Measurements from ENCODE around the gene NDUFA12.
"Not testable (repeated sequence)": the region's sequence is repeated elsewhere in the genome, so short reads cannot be mapped to it uniquely, and the experiment has no call there.

Gene NDUFA12

DNA sequence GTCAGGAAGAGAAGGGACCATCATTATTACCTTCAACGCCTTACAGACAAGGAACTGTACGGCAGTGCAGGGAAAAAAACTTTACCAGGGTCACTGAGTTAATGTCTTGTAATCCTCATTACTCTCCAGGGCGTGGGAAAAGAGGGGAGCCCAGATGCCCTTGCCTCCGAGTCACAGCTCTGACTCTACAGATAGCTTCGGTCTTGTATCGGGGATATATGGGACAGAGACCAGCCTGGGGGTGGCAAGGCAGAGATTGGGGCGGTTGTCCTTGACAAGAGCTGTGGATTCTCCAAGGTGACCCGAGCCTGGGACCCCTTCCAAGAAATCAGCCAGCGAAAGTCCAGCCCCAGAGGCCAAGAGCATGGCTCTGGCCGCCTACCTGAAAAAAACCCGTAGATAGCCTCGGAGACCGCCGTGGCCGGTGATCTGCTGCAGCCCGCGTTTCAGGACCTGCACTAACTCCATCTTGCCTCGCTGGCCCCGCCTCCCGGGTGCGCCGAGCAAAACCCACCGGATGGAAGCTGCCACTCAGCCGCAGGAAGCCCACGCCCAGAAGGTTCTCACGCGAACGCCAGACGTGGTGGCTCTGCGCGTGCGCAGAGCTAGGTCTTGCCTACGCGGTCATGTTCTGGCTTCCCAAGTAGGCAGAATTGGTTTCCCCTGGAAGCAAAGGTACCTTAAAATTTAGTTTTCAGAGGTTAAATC lies at the start of gene NDUFA12:
Gene NDUFA12, minus strand, starts transcription at position 485 of the 708 bp plus-strand sequence. Its CDS starts 17 bp downstream, at position 468.
- DNase-seq (ENCODE audit: low read depth): peak; percentile 70

DNA sequence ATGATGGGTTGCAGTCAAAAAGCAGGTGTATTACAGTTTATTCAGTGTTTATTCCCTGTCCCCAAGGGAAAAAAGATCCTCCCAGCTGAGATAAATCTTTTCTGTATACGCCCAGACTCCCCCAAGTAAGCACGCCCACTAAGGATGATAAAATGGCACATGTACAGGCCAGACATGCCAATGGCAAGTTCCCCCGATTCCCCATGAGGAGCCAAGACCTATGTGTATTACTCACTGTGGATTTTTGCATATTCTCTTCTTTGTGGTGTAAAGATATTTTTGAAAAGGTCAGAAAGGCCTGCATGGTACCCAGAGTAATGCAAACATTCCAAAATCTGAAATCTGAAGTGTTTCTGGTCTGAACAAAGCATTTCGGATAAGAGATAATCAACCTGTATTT lies 47.7 kb upstream of the NDUFA12 start:
- DNase-seq (ENCODE audit: low read depth): no peak

DNA sequence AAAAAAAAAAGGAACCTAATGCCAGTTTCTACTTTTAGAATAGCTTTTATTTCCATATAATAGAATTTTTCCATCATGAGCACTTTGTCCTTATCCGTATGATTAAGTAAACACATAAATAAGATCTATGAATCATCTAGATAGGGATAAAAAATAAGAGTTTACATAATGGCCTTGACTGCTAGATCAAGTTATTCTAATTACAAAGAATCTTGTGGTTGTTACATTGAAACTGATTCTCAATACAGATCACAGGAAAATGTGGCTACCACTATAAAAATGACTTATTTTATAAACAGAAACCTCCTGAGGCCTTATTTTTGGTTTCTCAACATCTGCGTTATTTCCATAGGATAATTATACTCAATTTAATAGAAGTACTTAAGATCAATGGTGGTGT lies 34.4 kb upstream of the NDUFA12 start:
- DNase-seq (ENCODE audit: low read depth): no peak

DNA sequence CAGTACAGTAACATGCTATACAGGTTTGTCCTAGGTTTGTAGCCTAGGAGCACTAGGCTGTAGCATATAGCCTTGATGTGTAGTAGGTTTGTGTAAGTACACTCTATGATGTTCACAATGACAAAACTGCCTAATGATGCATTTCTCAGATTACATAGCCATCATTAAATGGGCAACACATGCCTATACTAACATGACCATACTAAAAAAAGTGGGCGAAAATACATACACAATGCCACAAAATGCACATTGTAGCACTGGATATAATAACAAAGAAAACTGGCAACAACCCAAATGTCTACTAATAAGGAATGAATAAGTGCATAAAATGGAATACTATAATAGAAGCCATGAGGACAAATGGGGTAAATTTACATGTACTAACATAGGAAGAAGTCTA lies 31.3 kb upstream of the NDUFA12 start:
- DNase-seq (ENCODE audit: low read depth): no peak

DNA sequence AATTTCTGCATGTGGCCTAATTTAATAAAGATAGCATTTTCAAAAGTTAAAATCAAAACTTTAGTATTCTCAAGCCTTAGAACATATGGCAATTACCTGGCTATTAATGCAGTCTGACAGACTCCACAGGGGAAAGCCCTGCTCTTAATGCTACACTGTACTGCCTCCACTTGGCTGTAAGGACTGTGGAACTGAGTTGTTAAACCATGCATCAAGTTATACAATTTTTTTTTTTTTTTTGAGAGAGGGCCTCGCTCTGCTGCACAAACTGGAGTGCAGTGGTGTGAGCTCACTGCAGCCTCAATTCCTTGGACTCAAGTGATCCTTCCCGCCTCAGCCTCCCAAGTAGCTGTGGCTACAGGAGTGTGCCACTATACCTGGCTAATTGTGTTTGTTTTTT lies 19.0 kb upstream of the NDUFA12 start:
- no peak for DNase-seq (ENCODE audit: low read depth)

DNA sequence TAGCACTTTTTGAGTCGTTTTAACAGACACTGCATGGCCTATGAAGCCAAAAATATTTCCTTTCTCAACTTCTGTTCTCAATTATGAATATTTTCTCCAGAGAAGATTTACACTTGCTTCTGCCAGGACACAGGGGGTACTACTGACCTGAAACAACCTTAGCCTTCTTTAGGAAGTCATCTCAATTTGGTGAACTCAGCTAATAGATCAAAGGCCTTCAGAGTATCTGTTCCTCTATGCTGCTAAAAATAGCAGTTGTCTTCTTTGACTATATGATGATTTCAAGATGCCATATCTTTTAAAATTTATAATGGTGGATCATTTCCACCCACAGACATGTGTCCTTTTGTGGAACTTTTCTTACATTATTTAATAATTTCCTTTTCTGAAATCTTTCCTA lies 14.0 kb upstream of the NDUFA12 start:
- no peak for DNase-seq (ENCODE audit: low read depth)

DNA sequence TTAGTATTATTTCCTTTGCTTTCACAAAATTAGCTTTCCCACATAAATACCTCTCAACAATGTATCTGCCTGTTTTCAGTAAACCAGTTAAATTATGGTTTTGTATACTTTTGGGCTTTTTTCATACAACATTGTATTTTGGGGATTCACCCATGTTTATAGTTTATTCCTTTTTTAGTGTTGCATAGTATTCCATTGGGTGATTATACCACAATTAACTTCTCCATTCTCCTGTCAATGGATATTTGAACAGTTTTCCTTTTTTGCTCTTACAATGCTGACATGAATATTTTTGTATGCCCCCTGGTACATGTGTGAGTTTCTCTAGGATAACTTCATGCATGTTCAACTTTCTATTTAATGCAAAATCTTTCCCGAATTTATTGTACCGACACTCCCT lies 12.6 kb upstream of the NDUFA12 start:
- no peak for DNase-seq (ENCODE audit: low read depth)

DNA sequence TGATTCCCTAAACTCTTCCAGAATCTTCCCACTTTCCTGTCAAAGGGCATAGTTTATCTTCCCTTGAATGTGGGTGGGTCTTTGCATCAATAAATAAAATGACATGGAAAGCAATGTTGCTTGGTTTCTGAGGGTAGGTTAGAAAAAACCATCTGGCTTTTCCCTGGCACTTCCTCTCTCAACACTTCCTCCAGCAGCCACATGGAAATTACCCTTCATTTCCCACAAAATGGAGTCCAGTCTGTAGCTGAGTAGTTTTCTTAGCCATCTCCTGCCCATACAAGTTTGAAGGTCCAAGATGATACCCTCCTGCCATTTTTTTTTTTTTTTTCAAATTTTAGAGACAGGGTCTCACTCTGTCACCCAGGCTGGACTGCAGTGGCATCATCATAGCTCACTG lies 11.1 kb upstream of the NDUFA12 start:
- DNase-seq (ENCODE audit: low read depth): no peak

DNA sequence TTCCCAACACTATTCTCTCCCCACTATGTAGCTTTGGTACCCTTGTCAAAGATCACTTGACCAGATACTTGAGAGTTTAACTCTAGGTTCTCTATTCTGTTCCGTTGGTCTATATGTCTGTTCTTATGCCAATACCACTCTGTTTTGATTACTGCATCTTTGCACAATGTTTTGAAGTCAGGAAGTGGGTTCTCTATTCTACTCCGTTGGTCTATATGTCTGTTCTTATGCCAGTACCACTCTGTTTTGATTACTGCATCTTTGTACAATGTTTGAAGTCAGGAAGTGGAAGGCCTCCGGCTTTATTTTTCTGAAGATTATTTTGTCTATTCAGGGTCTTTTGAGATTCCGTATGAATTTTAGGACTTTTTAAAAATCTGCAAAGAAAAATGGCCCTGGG lies 2.7 kb upstream of the NDUFA12 start:
- no peak for DNase-seq (ENCODE audit: low read depth)

DNA sequence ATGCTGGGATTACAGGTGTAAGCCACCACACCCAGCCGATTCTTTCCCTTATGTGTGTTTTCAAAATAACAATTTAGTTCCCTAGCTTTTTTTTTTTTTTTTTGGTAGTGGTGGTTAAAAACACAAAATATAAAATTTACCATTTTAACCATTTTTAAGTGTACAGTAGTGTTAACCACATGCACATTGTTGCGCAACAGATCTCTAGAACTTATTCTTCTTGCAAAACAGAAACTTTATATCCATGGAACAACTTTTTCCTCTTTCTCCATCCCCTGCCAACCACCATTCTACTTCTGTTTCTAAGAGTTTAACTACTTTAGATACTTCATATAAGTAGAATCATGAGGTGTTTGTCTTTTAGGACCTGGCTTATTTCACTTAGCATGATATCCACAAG lies 1.1 kb upstream of the NDUFA12 start:
- no peak for DNase-seq (ENCODE audit: low read depth)

DNA sequence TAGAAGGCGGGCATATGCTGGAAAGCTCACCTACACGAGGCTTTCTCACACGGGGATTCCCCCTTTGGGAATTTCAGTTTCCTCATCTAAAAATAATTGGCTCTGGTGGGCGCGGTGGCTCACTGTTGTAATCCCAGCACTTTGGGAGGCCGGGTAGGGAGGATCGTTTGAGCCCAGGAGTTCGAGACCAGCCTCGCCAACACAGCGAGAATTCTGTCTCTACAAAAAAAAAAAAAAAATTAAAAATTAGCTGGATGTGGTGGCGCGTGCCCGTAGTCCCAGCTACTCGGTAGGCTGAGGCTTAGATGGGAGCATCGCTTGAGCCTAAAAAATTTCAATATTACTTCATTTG lies 400 bp upstream of the NDUFA12 start:
- no peak for DNase-seq (ENCODE audit: low read depth)

DNA sequence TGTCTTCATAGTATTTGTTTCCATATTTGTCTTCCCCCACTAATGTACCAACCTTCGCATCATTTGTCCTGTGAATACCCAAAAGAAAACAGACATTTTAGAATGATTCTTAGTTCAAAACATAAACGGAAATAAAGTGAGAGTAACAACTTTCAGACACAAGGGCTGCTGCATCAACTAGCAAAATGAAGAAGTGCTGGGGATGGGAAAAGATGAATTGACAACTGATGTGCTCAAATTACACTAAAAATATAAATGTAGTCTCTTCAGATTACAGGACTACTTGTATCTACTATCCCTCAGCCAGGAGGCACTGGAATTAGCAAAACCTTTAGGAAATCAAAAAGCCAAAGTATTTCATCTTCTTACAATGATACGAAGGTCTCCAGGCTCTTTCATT lies 743 bp downstream of the NDUFA12 start:
- no peak for DNase-seq (ENCODE audit: low read depth)

DNA sequence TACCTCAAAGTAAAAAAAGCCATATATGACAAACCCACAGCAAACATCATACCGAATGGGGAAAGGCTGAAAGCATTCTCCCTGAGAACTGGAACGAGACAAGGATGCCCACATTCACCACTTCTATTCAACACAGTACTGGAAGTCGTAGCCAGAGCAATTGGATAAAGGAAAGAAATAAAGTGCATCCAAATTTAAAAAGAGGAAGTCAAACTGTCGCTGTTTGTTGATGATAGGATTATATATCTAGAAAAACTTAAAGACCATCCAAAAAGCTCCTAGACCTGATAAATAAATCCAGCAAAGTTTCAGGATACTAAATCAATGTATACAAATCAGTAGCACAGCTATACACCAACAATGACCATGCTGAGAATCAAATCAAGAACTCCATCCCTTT lies 5.2 kb downstream of the NDUFA12 start:
- DNase-seq (ENCODE audit: low read depth): no peak

DNA sequence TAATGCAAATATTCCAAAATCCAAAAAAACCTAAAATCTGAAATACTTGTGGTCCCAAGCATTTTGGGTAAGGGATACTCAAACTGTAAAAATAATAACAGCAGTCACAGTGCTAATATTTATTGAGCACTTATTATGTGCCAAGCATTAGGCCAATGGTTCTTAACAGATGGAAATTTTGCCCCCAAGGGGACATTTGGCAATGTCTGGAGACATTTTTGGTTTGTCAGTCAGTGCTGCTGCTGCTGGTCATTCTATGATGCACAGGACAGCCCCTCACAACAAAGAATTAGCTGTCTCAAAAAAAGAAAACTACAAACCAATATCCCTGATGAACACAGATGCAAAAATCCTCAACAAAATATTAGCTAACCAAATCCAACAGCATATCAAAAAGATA lies 5.8 kb downstream of the NDUFA12 start:
- no peak for DNase-seq (ENCODE audit: low read depth)

DNA sequence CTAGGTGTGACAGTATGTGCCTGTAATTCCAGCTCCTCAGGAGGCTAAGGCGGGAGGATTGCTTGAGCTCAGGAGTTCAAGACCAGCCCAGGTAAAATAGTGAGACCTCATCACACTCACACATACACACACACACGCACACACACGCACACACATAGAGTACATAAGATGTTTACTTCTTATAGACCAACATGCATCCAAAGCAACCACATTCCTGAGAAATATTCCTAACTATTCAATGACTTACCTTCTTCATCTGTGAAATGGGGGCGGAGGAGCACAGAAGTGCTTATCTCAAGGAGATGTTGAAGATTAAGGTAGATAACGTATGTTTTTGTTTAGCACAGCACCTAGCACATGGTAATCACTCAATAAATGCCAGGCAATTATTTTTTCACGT lies 6.4 kb downstream of the NDUFA12 start:
- no peak for DNase-seq (ENCODE audit: low read depth)

DNA sequence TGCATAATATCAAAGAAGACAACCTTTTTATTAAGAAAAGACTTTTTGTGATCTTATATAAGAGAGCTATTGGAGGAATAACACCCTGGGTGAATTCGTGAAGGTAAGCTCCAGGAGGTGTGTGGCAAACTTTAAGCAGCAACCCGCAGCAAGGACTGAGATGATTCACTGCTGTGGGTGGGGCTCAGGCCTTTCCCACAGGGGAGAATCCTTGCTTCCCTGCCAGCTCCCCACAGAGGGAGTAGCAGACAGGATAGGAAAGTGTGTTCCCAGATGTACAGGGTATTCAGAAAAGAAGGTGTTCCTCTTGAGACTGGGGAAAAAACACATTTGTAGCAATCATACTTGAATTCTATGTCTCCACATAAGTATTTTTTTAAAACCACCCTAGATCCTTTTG lies 9.2 kb downstream of the NDUFA12 start:
- no peak for DNase-seq (ENCODE audit: low read depth)

DNA sequence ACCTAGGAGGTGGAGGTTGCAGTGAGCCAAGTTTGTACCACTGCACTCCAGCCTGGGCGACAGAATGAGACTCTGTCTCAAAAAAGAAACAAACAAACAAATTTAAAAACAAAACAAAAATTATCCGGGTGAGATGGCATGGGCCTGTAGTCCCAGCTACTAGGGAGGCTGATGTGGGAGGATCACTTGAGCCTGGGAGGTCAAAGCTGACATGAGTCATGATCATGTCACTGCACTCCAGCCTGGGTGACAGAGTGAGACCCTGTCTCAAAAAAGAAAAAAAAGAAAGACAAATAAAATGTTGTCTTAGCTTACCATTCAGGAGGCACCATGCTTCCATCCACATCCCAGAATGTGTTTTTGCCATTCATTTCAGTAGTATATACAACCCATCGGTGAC lies 9.6 kb downstream of the NDUFA12 start:
- not testable (repeated sequence) for DNase-seq (ENCODE audit: low read depth)

DNA sequence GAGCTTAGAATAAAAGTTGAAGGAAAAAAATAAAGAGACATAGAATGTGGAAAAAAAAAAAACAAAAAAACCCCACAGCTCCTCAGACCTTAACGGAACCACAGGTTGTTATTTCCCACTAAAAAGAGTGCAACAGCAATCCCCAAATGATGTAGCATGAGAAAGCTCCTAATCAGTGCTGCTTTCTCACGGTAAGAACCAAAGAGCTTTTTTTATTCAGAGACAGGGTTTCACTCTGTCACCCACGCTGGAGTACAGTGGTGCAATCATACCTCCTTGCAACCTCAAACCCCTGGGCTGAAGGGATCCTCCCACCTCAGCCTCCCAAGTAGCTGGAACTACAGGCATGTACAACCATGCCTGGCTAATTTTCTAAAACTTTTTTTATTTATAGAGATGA lies 13.3 kb downstream of the NDUFA12 start:
- DNase-seq (ENCODE audit: low read depth): no peak

DNA sequence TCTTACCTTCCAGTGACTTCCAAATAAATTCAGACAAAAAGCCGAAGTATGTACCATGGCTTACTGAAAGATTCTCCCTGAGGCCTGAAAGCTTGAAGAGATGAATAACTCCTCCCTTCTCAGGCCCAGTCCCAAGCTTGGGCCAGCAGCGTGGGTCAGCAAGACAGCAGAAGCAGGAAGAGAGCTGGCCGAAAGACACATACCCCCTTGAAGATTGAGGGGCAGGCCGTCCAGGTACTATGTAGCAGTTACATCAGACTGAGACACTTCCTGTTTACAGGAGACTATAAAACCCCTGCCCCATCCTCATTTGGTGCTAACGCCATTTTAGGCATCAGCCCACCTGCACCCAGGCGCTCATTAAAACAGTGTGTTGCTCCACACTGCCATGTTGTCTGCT lies 15.0 kb downstream of the NDUFA12 start:
- DNase-seq (ENCODE audit: low read depth): no peak

DNA sequence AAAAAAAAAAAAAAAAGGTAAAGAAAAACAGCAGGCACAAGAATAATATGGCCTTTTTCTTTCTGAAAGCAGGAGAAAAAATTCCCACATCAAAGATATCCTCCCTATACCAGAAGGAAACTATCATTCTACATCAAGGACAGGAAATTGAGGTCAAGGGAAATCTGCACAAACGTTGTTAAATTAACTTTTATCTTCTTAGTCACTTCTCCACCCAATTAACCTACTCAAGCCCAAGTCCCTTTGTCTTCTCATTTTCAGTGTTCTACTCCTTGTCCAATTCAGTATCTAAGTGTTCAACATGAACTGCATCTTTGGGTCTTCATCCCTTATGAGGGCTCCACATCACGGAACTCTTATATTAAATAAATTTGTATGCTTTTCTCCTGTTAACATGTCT lies 15.7 kb downstream of the NDUFA12 start:
- no peak for DNase-seq (ENCODE audit: low read depth)

DNA sequence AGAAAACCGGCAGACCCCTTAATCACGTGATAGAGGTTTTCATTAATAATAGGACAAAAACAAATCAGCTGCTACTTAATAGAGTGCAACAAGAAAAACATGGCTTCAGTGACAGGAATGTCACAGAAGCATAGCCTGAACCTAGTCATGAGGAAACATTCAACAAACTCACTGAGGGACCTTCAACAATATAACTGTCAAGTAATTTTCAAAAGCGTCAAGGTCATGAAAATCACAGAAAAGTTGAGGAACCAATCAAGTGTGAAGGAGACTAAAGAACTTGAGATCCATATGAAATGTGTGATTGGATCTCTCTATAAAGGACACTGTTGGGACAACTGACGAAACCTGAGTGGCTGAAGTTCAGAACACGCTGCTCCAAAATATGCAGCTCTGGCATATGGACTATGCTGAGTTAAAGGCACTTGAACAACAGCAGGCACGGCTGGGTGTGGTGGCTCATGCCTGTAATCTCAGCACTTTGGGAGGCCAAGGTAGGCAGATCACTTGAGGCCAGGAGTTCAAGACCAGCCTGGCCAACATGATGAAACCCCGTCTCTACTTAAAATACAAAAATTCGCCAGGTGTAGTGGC lies 16.3 kb downstream of the NDUFA12 start:
- DNase-seq (ENCODE audit: low read depth): no peak

DNA sequence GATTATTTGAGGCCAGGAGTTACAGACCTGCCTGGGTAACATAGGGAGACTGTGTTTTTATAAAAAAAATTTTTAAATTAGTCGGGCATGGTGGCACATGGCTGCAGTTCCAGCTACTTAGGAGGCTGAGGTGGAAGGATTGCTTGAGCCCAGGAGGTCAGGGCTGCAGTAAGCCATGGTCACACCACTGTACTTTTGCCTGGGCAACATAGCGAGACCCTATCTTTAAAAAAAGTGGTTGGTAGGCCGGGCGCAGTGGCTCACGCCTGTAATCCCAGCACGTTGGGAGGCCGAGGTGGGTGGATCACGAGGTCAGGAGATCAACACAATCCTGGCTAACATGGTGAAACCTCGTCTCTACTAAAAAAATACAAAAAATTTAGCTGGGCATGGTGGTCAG lies 18.4 kb downstream of the NDUFA12 start:
- not testable (repeated sequence) for DNase-seq (ENCODE audit: low read depth)

DNA sequence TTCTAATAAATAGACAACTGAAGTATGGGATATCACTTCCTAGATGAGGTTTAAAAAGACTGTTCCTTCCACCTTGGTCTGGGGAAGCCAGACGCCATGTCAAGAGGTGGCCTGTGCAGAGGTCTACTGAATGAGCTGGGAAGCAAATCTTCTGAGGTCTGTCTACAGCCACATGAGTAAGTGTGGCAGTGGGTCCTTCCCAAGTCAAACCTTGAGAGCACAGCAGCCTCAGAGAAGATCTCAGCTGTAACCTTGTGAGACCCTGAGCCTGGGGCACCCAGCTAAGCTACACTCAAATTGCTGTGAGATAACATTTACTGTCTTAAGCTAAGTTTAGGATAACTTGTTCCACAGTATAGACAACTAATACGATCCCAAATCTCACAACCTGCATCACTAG lies 20.2 kb downstream of the NDUFA12 start:
- DNase-seq (ENCODE audit: low read depth): no peak

DNA sequence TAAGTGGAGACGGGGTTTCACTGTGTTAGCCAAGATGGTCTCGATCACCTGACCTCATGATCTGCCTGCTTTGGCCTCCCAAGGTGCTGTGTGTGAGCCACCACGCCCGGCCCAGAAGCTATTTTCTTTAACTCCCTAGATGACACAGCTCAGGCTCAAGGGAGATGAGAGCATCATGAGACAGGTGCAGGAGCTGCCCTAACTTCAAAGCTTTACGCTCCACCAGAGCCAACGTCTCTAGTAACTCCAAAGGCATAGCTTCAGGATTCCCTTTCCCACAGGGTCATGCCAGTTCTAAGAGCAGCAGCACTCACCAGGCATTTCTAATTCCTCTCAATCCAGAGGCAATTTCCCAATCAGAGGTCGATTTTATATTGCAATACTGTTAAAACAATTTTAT lies 21.0 kb downstream of the NDUFA12 start:
- no peak for DNase-seq (ENCODE audit: low read depth)

All from GM04503 (cell line).